Activated CD4-positive, alpha-beta T cell treated with anti-CD3 and anti-CD28 coated beads, Interleukin-2, amount 10 ng/mL, durations not matched to agents 24 days and 14 days (primary cell): Measurements from ENCODE around the gene GHSR. TPM values are rescaled to one million over a fixed set of nuclear protein-coding genes. Genes with fewer than 3 reads are reported as not detected.

Experiments used
- DNase-seq: peaks from one replicate; pipeline ENCODE4 v3.0.0; 2022
- H3K27ac Mint-ChIP-seq: one replicate; pipeline ENCODE4 v1.8.0; 2022; ENCODE audit warnings: mild to moderate bottlenecking, mixed read lengths
- H3K27me3 Mint-ChIP-seq: one replicate; pipeline ENCODE4 v1.8.0; 2022; ENCODE audit warnings: mixed read lengths
- H3K36me3 Mint-ChIP-seq: one replicate; pipeline ENCODE4 v1.8.0; 2022; ENCODE audit warnings: low read depth, mild to moderate bottlenecking, mixed read lengths
- H3K4me1 Mint-ChIP-seq: one replicate; pipeline ENCODE4 v1.8.0; 2021; ENCODE audit warnings: mixed read lengths
- H3K4me3 Mint-ChIP-seq: one replicate; pipeline ENCODE4 v1.8.0; 2022; ENCODE audit warnings: mild to moderate bottlenecking, moderate library complexity, mixed read lengths
- H3K9me3 Mint-ChIP-seq: one replicate; pipeline ENCODE4 v1.8.0; 2021; ENCODE audit warnings: mixed read lengths
- intact Hi-C: fragments of 100-400 bp; cut with micrococcal nuclease; formaldehyde crosslinking; loops from one replicate; pipeline ENCODE4 v1.15.1; 2023
- total RNA-seq: library from RNA; stranded (reverse); gene quantifications from 2 replicates; pipeline ENCODE4 v1.2.3, GENCODE V29; 2022

GHSR gene
- total RNA-seq, 1 donor from 2014 or later, result not detected

- Mint-ChIP-seq H3K9me3 (peaks cover 3% of the 10 kb centered on the region), H3K27me3 (no peaks in the 10 kb centered on the region), H3K36me3 (no peaks in the 10 kb centered on the region), H3K4me3 (no peak overlapping the region), H3K27ac (no peak overlapping the region), H3K4me1 (no peaks in the 10 kb centered on the region)
- no peak for DNase-seq
- intact Hi-C loops, result no loop called here
Observed at GRCh38 chr3:172405914-172406313, 42.3 kb downstream of the GHSR start.

- DNase-seq, result no peak
- H3K9me3 Mint-ChIP-seq, result peaks cover 3% of the 10 kb centered on the region
- no peaks in the 10 kb centered on the region for H3K4me1 Mint-ChIP-seq
- H3K4me3 Mint-ChIP-seq, result no peak overlapping the region
- no peaks in the 10 kb centered on the region for H3K27me3 Mint-ChIP-seq
- H3K27ac Mint-ChIP-seq, result no peak overlapping the region
- no peaks in the 10 kb centered on the region for H3K36me3 Mint-ChIP-seq
- intact Hi-C loops, result no loop called here
Observed at GRCh38 chr3:172404237-172404962, 43.9 kb downstream of the GHSR start.

GRCh38 chr3:172402892-172403643, 45.2 kb downstream of the GHSR start:
- H3K27me3 Mint-ChIP-seq, result no peaks in the 10 kb centered on the region
- no peak overlapping the region for H3K4me3 Mint-ChIP-seq
- intact Hi-C loops, result no loop called here
- no peaks in the 10 kb centered on the region for H3K36me3 Mint-ChIP-seq
- H3K4me1 Mint-ChIP-seq, result no peaks in the 10 kb centered on the region
- H3K9me3 Mint-ChIP-seq, result peaks cover 3% of the 10 kb centered on the region
- no peak for DNase-seq
- no peak overlapping the region for H3K27ac Mint-ChIP-seq

DNA sequence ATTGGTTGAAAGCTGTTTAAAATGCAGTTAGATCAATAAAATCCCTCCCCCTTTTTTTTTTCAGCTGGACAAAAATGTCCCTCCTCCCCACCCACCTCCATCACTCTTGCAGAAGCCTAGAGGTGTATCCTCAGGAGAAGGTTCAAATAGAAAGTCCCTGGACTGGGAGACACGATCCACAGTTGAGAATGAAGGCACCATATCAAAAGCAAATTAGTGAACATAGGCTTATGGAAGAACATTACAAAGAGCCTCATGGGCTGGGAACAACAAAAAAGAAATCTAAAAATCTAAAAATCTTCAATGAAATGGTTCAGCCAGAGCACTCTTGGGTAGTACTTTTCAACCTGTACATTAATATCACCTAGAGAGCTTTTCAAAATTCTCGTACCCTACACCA, 46.2 kb downstream of the GHSR start:
- Mint-ChIP-seq H3K36me3 (no peaks in the 10 kb centered on the region), H3K27ac (no peak overlapping the region), H3K4me1 (no peaks in the 10 kb centered on the region), H3K4me3 (no peak overlapping the region), H3K27me3 (no peaks in the 10 kb centered on the region), H3K9me3 (peaks cover 3% of the 10 kb centered on the region)
- intact Hi-C loops, result no loop called here
- DNase-seq, result no peak

GRCh38 chr3:172398484-172398883, 49.8 kb downstream of the GHSR start:
- H3K9me3 Mint-ChIP-seq, result peaks cover 4% of the 10 kb centered on the region
- no peaks in the 10 kb centered on the region for H3K27me3 Mint-ChIP-seq
- intact Hi-C loops, result no loop called here
- DNase-seq, result no peak
- H3K4me1 Mint-ChIP-seq, result no peaks in the 10 kb centered on the region
- no peak overlapping the region for H3K27ac Mint-ChIP-seq
- H3K36me3 Mint-ChIP-seq, result peaks cover 2% of the 10 kb centered on the region
- H3K4me3 Mint-ChIP-seq, result no peak overlapping the region

DNA sequence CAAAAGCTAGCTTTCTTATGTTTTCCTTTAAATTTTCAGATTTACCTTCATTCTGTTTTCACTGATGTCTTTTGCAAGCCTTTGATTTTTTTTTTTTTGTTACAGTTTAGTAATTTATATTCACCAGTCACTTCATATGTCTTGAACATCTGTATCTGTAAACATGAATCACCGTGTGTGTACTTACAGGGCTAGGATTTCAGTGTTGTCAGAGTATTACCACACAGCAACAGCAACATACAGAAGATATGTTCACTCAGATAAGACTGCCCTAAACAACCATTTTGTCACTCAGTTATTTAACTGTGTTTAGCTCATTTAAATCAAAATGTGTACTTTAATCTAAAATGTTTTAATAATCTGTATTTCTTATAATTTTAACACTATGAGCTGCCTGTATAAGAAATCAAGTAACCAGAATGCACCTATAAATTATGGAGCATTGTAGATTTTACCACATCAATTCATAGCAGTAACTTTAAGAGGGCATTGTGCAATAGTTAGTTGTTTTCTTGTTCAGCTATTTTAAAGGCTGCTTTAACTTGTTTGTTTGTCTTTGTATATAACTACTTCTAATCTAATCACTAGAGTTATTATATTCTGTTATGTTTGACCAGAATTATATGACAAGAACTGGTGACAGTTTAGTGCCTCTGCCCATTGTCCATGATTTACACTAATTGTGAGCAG, 50.4 kb downstream of the GHSR start:
- Mint-ChIP-seq H3K27ac (no peak overlapping the region), H3K4me3 (no peak overlapping the region), H3K36me3 (peaks cover 2% of the 10 kb centered on the region), H3K4me1 (no peaks in the 10 kb centered on the region), H3K27me3 (no peaks in the 10 kb centered on the region), H3K9me3 (peaks cover 6% of the 10 kb centered on the region)
- intact Hi-C loops, result no loop called here
- DNase-seq, result no peak

DNA sequence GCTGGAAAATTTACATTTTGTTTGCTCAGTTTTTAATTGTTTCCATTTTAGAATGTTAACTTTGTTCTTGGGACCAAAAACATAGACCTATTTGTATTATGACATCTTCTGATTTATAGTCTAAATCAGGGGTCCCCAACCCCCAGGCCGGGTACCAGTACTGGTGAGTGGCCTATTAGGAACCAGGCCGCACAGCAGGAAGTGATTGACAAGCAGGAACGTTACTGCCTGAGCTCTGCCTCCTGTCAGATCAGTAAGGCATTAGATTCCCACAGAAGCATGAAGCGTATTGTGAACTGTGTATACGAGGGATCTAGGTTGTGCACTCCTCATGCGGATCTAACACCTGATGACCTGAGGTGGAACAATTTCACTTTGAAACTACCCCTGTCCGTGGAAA, 51.9 kb downstream of the GHSR start:
- no peak overlapping the region for H3K4me3 Mint-ChIP-seq
- no peaks in the 10 kb centered on the region for H3K4me1 Mint-ChIP-seq
- H3K9me3 Mint-ChIP-seq, result peaks cover 4% of the 10 kb centered on the region
- H3K27ac Mint-ChIP-seq, result no peak overlapping the region
- no peak for DNase-seq
- no peaks in the 10 kb centered on the region for H3K27me3 Mint-ChIP-seq
- H3K36me3 Mint-ChIP-seq, result peaks cover 4% of the 10 kb centered on the region
- intact Hi-C loops, result no loop called here

DNA sequence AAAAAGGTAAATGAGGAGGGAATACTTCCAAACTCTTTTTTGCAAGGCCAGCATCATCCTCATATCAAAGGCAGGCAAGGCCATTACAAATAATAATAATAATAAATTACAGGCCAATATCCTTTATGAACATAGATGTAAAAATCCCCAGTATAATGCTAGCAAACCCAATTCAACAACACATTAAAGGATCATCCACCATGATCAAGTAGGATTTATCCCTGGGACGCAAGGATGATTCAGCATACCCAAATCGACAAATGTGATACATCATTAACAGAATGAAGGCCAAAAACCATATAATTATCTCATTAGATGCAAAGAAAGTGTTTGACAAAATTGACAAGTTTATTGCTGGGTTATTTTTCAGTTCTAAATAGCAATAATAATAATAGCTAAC, 53.6 kb downstream of the GHSR start:
- no peak overlapping the region for H3K4me3 Mint-ChIP-seq
- intact Hi-C loops, result no loop called here
- DNase-seq, result no peak
- H3K27ac Mint-ChIP-seq, result no peak overlapping the region
- H3K27me3 Mint-ChIP-seq, result no peaks in the 10 kb centered on the region
- peaks cover 4% of the 10 kb centered on the region for H3K36me3 Mint-ChIP-seq
- no peaks in the 10 kb centered on the region for H3K4me1 Mint-ChIP-seq
- H3K9me3 Mint-ChIP-seq, result peaks cover 3% of the 10 kb centered on the region

Other genes starting within 250 kb of the GHSR start
- gene TNFSF10, start 75.0 kb upstream of the GHSR start, total RNA-seq, result 71.5 and 77.5 TPM in 2 replicates